DMS53 treated with DMSO at 0.1 percent for 48 hours (cell line): ENCODE results near the gene IGF2.

Experiments used
- DNase-seq: peaks from one replicate; lab custom pipeline; 2025; ENCODE audit not compliant: unreplicated experiment; lab: John Stamatoyannopoulos, UW

Gene IGF2

DNA sequence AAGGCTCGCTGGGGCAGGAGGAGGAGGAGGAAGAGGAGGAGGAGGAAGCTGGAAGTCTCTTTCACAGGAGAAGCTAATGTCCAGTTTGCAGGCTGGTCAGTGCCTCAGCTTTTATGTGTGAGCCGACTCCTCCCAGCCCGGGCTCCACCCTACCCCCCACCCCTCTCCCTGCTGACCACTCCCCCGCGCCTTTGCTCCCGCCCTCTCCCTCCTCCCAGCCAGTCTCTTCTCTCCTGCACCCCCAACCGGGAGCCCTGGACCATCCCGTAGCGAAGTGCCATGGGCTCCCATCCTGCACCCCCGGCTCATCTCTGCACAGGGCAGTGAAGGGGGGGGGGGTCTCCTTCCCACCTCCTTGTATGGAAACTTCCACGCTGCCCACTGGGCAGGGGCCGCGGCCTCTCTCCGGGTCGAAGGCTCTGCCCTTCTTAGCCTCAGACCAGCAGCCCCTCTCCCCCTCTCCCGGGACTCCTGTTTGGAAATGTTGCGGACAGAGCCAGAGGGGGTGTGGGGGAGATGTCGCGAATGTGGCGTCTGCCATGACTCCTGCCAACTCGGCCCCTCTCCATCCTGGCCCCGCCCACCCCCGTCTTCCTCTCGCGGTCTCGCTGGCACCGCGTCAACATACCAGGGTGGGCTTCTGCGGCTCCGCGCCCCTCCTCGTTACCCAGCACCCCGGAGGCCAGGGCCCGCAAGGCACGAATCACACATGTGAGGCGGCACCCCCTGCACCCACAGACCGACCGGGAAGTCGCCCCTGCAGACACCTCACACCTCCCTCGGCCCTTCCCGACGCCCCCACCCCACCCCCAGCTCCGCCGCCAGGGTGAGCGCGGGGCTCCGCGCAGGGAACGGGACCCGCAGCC, 1.8 kb downstream of the IGF2 start:
- DNase-seq = no peak

DNA sequence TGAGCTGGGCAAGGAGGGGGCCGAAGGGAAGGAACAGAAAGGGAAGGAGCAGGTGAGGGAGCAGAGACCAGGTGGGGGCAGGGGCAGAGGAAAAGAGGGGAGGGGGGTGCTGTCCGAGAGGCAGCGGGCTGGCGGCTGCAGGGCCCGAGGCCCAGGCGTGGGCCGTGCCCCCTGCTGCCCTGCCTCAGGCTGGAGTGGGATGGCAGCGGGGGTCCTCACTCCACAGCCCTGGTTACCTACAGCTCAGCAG, 2.3 kb downstream of the IGF2 start:
- DNase-seq = no peak

DNA sequence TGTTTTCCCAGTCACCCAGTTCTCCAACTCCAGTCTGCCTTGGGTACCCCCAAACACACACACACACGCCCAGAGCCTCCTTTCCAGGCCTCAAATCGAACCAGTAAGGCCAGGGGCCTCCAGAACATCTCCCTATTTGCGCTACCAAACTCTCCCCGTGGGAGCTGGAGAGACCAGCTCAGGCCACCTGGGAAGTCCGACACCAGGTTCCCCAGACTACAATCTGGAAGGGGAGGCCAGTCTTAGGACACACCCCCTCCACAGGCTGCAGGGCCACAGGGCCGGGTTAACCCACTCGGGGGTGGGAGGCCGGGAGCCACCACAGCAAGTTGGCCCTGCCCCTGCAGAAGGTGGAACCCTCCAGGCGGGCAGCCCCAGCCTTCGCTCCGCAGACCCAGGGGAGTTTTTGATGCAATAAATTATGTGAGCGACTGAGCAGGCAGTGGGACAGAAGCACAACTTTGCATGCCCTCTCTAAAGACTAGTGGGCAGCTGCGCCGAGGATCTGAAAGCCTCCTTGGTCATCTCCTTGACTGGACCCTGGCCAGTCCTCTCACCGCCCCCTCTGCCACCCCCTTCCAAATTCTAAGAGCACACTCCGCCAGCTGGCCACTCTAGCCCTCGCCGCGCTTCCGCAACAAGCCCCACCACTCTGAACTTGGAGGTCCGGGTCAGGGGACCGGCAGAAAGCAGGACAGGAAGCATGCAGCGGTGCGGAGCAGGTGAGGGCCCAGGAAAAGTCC, 2.8 kb downstream of the IGF2 start:
- DNase-seq = no peak

DNA sequence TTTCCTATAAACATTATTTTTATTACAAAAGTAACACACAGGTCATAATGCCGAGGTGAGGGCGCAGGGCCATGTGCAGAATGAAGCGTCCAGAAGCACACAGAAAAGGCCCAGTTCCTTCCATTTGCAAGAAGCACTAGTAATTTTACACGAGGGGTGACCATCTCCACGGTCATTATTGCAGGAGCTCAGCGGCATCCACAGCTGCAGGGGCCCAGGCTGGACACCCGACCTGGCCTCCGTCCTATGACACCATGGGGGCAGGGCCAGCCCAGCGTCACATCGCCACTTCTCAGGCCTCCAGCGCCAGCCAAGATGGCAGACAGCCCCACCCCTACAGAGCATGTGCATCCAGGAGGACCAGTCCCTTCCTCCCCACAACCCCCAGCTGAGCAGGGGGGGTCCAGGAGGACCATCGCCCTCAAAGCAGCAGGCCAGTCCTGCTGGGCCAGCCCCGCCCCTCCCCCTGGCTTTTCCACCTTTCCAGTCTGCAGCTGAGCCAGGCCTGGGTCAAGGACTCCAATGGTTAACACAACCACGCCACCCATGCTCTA, 3.5 kb downstream of the IGF2 start:
- no peak for DNase-seq

DNA sequence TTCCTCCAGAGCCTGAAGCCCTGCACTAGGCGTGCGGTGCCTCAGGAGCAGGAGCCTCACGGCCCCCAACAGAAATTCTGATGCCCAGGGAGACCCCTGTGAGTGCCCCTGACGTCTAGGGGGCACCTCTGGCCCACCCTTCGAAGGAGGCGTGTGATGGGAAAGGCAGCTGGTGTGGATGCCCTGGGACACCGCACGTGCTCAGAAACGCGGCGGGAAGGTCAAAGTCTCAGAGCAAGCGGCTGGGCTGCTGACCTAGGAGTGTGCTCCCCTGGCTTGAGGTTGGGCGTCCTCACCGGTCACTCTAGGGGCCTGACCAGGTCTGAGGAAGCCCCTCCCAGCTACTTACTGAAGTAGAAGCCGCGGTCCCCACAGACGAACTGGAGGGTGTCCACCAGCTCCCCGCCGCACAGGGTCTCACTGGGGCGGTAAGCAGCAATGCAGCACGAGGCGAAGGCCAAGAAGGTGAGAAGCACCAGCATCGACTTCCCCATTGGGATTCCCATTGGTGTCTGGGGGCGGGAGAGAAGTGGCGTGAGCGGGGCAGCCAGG, 4.1 kb downstream of the IGF2 start:
- DNase-seq = no peak

DNA sequence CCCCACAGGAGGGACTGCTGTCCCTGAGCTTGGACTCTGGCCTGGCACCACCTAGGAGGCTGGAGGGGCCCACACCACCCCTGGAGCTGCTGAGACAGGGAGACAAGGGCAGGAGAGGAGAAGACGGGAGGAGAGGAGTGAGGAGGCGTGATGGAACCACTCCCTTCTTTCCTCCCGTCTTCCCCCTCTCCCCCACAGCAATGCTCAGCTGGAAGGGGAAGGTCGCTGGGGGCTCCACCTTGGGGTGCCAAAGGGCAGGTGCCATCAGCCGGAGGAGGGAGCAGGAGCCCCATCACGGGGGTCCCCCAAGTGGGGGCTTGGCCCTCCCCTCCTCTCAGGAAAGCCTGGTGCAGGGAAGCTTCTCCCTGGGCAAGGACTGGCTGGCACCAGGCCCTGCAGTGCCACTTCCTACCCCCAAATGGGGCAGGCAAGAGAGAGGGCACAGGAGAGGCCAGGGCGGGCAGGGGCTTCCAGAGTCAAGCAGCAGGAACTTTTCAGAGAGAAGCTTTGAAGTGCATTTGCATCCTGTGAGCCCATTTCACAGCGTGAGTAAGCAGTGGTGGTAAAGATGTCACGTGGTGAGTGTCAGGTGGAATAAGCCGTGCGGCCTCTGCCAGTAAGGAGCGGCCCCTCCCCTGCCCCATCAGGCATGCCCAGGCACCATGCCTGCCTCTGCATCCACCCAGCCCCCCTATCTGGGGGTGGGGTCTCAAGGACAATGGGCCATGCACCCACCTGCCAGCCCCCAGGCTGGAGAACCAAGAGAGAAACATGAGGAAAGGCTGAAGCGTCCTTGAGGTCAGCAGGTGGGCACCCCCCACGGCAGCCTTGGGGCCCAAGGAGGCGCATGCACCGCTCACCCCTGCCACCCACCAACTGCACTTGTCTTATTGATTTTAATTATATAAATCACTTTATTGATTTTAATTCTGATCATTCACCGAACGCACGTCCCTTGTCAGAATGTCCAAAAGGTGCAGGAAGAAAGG, 4.9 kb downstream of the IGF2 start:
- no peak for DNase-seq

DNA sequence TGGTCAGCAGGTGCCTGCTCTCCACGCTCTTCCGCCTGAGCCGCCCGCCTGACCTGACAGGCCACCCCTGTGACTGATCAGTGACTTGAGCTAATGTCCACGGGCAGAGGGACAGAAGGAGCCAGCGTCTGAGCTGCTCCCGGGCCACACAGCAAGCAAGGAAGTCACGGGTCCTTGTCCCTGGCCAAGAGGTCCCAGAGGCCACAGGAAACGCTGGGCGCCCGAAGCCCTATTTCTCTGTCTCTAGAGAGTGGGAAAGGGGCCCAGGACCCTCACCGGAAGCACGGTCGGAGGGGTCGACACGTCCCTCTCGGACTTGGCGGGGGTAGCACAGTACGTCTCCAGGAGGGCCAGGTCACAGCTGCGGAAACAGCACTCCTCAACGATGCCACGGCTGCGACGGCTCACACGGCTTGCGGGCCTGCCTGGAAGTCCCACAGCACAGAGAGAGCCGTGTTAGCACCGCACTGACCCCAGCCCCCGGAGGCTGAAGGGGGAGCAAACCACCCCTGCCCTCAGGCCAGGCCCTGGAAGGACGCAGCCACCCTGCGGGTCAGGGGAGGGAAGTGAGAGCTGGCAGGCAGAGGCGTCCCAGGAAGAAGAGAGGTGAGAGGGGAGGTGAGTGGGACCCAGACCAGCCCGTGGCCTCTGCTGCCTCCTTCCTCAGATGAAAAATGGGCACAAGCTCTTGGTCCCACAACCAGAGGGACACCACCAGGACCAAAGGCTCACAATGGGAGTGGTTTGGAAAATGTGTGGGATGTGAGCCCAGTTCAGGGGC, 5.8 kb downstream of the IGF2 start:
- DNase-seq = no peak

DNA sequence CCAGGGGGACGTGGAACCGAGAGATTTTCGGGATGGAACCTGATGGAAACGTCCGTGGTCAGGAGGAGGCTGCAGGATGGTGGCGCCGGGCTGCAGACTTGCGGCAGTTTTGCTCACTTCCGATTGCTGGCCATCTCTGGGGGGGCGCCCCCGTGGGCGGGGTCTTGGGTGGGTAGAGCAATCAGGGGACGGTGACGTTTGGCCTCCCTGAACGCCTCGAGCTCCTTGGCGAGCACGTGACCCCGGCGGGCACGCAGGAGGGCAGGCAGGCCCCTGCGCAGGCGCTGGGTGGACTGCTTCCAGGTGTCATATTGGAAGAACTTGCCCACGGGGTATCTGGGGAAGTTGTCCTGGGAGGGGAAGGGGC, 6.3 kb downstream of the IGF2 start:
- DNase-seq = no peak

DNA sequence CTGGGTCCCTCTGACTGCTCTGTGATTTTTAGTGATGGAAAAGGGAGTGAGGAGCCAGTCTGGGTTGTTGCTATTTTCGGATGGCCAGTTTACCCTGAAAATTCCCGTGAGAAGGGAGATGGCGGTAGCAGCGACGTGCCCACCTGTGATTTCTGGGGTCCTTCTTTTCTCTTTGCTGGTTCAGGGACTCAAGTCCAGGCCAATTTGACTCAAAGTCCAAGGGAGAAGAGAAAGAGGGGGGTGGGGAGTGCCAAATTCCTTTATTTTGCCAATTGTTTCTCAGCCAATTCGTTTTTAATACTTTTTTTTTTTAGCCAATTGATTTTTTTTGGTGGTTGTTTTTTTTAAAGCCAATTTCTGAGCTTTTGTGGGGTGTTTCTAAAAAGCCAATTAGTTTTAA, 6.9 kb downstream of the IGF2 start:
- DNase-seq = no peak

DNA sequence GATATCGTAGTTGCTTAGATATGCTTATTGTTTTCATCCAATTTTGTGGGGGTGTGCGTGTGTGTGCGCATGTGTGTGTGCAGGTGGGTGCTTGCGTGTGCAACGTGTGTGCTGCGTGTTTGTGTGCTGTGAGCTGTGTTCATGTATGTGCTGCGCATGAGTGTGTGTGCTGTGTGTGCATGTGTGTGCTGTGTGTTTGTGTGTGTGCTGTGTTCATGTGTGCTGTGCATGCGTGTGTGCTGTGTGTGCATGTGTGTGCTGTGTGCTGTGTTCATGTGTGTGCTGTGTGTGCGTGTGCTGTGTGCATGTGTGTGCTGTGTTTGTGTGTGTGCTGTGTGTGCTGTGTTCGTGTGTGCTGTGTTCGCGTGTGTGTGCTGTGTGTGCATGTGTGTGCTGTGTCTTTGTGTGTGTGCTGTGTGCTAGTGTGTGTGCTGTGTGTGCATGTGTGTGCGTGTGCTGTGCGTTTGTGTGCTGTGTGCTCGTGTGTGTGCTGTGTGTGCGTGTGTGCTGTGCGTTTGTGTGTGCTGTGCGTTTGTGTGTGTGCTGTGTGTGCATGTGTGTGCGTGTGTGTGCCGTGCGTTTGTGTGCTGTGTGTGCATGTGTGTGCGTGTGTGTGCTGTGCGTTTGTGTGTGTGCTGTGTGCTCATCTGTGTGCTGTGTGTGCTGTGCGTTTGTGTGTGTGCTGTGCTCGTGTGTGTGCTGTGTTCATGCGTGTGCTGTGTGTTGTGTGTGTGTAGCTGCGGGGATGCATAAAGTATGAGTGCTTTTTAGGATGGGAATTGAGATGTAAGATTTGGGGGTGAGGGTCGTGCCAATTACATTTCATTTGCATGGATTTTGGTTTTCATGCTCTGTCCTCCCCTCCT, 7.6 kb downstream of the IGF2 start:
- no peak for DNase-seq

DNA sequence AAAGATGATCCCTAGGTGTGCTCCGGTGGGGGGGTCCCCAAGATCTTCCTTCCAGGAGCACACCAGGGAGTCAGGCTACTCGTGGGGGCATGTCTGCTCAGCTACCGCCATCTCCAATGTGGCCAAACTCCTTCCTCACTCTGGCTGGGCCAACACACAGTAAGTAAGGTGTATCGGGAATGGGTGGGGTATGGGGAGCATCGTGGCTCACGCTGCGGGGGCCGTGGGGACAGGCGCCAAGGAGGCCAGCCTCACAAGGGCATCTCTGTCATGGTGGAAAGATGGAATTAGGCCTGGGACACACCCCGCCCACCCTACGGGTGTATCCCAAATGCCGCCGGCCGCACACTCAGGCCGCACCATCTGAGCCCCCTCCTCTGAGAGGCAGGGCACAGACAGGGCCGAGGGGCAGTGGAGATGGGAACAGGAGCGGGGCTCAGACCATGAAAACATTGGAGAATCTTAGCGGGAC, 8.3 kb downstream of the IGF2 start:
- DNase-seq = no peak

DNA sequence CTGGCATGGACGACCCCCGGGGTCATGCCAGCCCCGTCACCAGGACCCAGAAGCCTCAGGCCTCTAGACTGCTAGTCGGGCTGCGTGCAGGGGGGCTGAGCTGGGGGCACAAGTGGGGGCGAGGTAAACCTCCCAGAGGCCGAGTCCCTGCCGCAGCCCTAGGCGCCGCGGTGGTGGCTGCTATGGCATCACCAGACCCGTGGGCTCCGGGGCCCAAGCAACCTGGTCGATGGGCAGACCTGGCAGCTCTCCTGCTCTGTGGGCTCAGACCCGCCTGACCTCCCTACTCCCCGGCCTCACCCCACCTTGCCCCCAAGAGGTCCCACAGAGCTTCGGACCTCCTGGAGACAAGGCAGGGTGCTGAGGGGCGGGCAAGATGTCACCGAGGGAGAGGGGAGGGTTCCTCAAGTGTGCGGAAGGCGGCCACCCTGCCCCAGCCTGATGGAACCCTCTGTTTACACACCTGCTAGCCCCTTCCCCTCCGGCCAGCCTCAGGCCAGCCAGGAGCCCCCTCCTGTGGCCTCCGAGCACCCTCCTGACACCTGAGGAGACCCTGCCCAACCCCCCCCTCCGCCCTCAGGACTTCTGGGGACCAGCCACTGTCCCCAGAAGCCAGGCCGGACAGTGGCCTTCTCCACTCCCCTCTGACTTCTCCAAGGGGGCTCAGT, 9.4 kb downstream of the IGF2 start:
- DNase-seq = no peak

DNA sequence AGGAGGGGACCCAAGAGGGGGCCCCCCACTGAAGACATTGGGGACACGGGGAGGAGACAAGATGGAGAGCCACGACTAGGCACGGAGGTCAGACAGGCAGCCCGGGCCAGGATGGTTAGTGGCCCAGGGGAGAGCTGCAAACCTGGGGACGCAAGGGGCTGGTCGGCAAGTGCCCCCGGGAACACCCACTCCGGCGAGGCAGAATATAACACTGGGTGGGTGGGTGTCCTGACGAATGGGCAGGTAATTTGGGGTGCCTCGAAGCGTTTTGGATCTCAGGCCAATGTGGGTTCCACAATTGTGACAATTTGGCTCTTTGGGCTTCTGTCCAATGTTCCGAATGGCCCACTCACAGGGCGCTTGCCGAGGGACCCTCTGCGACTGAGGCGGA, 9.9 kb downstream of the IGF2 start:
- DNase-seq = no peak

DNA sequence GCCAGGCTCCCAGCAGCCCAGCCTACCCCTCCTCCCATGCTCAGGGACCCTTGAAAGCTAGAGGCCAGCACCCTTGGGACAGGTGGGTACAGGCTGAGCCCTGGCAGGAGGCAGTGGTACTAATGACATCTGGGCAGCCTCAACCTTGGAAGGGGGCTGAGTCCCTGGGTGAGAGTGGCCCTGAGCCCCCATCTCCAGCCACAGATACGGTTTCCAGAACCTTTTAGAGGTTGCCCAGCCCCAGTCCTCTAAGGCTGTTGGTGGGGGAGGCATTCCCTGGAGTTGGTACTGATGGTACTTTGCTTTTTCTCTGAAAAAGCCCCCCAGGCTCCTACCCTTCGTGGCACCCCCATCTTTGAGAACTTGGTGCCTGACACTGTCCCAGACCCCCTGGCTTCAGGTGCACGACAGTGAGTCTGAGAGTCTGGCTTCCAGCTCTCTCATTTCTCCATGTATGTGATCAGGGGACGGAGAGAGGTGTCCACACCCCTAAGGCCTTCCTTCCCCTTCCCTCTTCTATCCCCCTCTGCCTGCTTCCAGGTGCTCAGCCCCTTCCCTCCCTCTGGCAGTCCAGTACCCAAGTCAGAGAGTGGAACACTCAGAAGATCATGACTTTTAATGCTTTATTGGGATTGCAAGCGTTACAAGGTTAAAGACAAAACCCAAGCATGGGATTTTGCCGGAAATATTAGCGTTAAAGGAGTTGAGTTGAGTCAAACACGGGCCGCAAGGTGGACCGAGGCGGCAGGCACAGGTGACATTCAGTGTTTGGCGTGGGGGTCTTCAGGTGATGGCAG, 10.5 kb downstream of the IGF2 start:
- no peak for DNase-seq

DNA sequence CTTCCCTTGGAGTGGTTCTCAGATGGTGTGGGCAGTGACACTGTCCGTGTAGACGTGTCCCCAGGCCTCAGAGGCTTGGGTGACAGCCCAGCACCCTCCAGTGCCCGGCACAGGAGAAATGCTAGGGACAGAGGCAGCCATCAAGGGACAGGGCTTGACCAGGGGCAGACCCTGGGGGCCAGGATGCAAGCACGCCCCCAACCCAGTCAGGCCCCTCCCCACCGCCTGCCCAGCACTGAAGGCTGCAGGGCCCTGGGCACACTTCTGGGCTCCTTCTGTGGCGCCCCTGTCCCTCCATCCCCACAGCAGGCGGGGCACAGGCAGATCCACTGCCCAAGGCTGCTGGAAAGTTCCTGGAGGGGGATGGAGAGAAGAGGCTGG, 11.1 kb downstream of the IGF2 start:
- no peak for DNase-seq

DNA sequence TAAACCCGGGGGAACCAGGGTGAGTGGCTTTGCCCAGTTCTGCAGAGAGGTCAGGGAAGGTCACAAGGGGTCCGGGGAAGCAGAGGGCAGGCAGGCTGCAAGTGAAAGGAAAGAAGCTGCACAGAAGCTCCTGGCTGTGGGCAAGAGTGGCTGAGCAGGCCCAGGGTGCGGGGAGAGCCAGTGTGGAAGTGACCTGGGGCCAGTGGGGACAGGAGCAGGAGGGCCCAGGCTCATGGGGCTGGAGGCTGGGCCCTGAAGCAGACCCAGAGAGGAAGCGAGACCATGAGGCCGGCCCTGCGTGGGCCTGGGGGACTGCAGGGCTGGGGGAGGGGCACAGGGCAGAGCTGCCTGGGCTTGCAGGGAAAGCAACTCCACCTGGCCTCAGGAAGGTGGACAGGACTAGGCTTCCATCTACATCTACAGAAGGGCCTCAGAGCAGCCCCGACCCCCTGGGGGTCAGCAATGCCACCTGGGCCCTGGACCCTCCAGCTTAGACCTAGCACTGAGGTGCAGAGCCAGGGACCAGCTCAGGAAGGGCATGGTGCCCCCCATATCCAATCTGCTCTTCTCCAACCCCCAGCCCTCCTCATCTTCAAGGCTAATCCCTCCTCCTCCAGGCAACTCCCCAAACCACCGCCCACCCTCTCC, 11.6 kb downstream of the IGF2 start:
- DNase-seq = no peak

DNA sequence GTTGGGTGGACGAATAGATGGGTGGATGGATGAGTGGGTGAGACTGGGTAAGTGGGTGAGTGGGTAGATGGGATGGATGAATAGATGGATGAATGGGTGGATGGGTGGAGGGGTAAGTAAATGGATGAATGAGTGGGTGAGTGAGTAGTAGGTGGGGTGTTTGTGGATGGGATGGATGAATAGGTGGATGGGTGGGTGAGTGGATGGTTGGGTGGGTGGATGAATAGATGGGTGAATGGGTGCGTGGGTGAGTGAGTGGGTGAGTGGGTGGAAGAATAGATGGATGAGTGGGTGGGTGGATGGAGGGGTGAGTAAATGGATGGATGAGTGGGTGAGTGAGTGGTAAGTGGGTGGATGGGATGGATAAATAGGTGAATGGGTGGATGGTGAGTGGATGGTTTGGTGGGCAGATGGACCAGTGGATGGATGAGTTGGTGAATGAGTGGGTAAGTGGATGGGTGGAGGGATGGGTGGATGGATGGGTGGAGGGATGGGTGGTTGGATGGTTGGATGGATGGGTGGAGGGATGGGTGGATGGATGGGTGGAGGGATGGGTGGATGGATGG, 12.6 kb downstream of the IGF2 start:
- DNase-seq = no peak
